Activated T-helper 2 cell treated with anti-CD3 and anti-CD28 coated beads, Interferon-gamma antibody, Interleukin-2, Interleukin-4, amounts not matched to agents 10 μg/mL and 5 μg/mL and 100 μg/mL, durations not matched to agents 14 hours and 24 hours and 36 hours (primary cell): Measurements from ENCODE around the gene PRR14. TPM values are rescaled to one million over a fixed set of nuclear protein-coding genes. Genes with fewer than 3 reads are reported as not detected.

Experiments used
- DNase-seq: peaks from one replicate; pipeline ENCODE4 v3.0.0; 2021; ENCODE audit warnings: low spot score
- H3K27ac Mint-ChIP-seq: one replicate; pipeline ENCODE4 v1.8.0; 2021; ENCODE audit warnings: mixed read lengths
- H3K27me3 Mint-ChIP-seq: one replicate; pipeline ENCODE4 v1.8.0; 2021; ENCODE audit warnings: low read depth, mixed read lengths
- H3K36me3 Mint-ChIP-seq: one replicate; pipeline ENCODE4 v1.8.0; 2021; ENCODE audit warnings: low read depth, mixed read lengths
- H3K4me1 Mint-ChIP-seq: one replicate; pipeline ENCODE4 v1.8.0; 2021; ENCODE audit warnings: low read depth, mixed read lengths
- H3K4me3 Mint-ChIP-seq: one replicate; pipeline ENCODE4 v1.8.0; 2021; ENCODE audit warnings: low read depth, mild to moderate bottlenecking, moderate library complexity, mixed read lengths
- H3K9me3 Mint-ChIP-seq: one replicate; pipeline ENCODE4 v1.8.0; 2021; ENCODE audit warnings: mixed read lengths
- intact Hi-C: fragments of 100-400 bp; cut with micrococcal nuclease; formaldehyde crosslinking; loops from one replicate; pipeline ENCODE4 v1.15.1; 2023
- total RNA-seq: library from RNA; stranded (reverse); gene quantifications from 2 replicates; pipeline ENCODE4 v1.2.3, GENCODE V29; 2022

Gene PRR14
- total RNA-seq, 1 donor from 2014 or later = 84.0 TPM

GRCh38 chr16:30657866-30658730 is 7.3 kb downstream of the PRR14 start, which contains the start of gene FBRS:
Gene FBRS, plus strand, starts transcription at chr16:30658431. Its CDS starts 1,088 bp downstream, at chr16:30659519.
- H3K27me3 Mint-ChIP-seq = no peaks in the 10 kb centered on the region
- intact Hi-C loops = loop anchor here (1.0 to 2.0 kb wide), 11 partner anchors 8 to 795 kb away; partner anchors contain the start of genes CDIPT, DCTPP1, PRR14 and ZNF768
- H3K4me3 Mint-ChIP-seq = peak within 1 kb of the TSS; percentile 89
- H3K27ac Mint-ChIP-seq = peak within 1 kb of the TSS; percentile 100
- no peaks in the 10 kb centered on the region for H3K9me3 Mint-ChIP-seq
- peaks cover 27% of the 10 kb centered on the region for H3K4me1 Mint-ChIP-seq
- DNase-seq = peak; percentile 100
- peaks cover 71% of the 10 kb centered on the region for H3K36me3 Mint-ChIP-seq

GRCh38 chr16:30658731-30659506 is 8.2 kb downstream of the PRR14 start:
- intact Hi-C loops = loop anchor here (1.0 to 2.0 kb wide), 11 partner anchors 9 to 796 kb away; partner anchors contain the start of genes CDIPT, DCTPP1, PRR14 and ZNF768
- Mint-ChIP-seq H3K4me1 (peaks cover 36% of the 10 kb centered on the region), H3K27ac (peak overlapping the region; percentile 100), H3K9me3 (no peaks in the 10 kb centered on the region), H3K4me3 (peak overlapping the region; percentile 89), H3K36me3 (peaks cover 75% of the 10 kb centered on the region), H3K27me3 (no peaks in the 10 kb centered on the region)
- no peak for DNase-seq

- peak; percentile 43 for DNase-seq
- peak overlapping the region; percentile 92 for H3K4me3 Mint-ChIP-seq
- no peaks in the 10 kb centered on the region for H3K27me3 Mint-ChIP-seq
- peak overlapping the region; percentile 85 for H3K27ac Mint-ChIP-seq
- H3K4me1 Mint-ChIP-seq = peaks cover 36% of the 10 kb centered on the region
- no peaks in the 10 kb centered on the region for H3K9me3 Mint-ChIP-seq
- H3K36me3 Mint-ChIP-seq = peaks cover 68% of the 10 kb centered on the region
- intact Hi-C loops = loop anchor here (2.0 kb wide), 4 partner anchors 87 to 567 kb away; partner anchors contain the start of gene ZNF768
Measured at GRCh38 chr16:30659507-30660423, 9.0 kb downstream of the PRR14 start.

- Mint-ChIP-seq H3K27me3 (no peaks in the 10 kb centered on the region), H3K36me3 (peaks cover 68% of the 10 kb centered on the region), H3K9me3 (no peaks in the 10 kb centered on the region), H3K4me3 (peak overlapping the region; percentile 92), H3K4me1 (peaks cover 36% of the 10 kb centered on the region), H3K27ac (peak overlapping the region; percentile 85)
- intact Hi-C loops = no loop called here
- DNase-seq = peak; percentile 67
Measured at GRCh38 chr16:30660424-30661261, 9.9 kb downstream of the PRR14 start.

GRCh38 chr16:30662449-30662848 is 11.7 kb downstream of the PRR14 start:
- Mint-ChIP-seq H3K36me3 (peaks cover 69% of the 10 kb centered on the region), H3K27ac (peak overlapping the region; percentile 85), H3K4me1 (peaks cover 29% of the 10 kb centered on the region), H3K4me3 (peak overlapping the region; percentile 51), H3K9me3 (no peaks in the 10 kb centered on the region), H3K27me3 (no peaks in the 10 kb centered on the region)
- DNase-seq = no peak
- intact Hi-C loops = no loop called here

- no peak for DNase-seq
- no peaks in the 10 kb centered on the region for H3K9me3 Mint-ChIP-seq
- H3K36me3 Mint-ChIP-seq = peaks cover 75% of the 10 kb centered on the region
- H3K27ac Mint-ChIP-seq = peak overlapping the region; percentile 21
- no peaks in the 10 kb centered on the region for H3K27me3 Mint-ChIP-seq
- peaks cover 27% of the 10 kb centered on the region for H3K4me1 Mint-ChIP-seq
- H3K4me3 Mint-ChIP-seq = no peak overlapping the region
- intact Hi-C loops = no loop called here
Measured at GRCh38 chr16:30663038-30663437, 12.3 kb downstream of the PRR14 start.

GRCh38 chr16:30663820-30664219 is 13.1 kb downstream of the PRR14 start:
- H3K9me3 Mint-ChIP-seq = no peaks in the 10 kb centered on the region
- peaks cover 27% of the 10 kb centered on the region for H3K4me1 Mint-ChIP-seq
- no peak for DNase-seq
- no peaks in the 10 kb centered on the region for H3K27me3 Mint-ChIP-seq
- intact Hi-C loops = no loop called here
- H3K36me3 Mint-ChIP-seq = peaks cover 77% of the 10 kb centered on the region
- H3K27ac Mint-ChIP-seq = no peak overlapping the region
- H3K4me3 Mint-ChIP-seq = no peak overlapping the region

- Mint-ChIP-seq H3K36me3 (peaks cover 77% of the 10 kb centered on the region), H3K27me3 (no peaks in the 10 kb centered on the region), H3K4me3 (no peak overlapping the region), H3K27ac (no peak overlapping the region), H3K4me1 (peaks cover 27% of the 10 kb centered on the region), H3K9me3 (no peaks in the 10 kb centered on the region)
- intact Hi-C loops = no loop called here
- DNase-seq = no peak
Measured at GRCh38 chr16:30664616-30665109, 13.9 kb downstream of the PRR14 start.

- Mint-ChIP-seq H3K27me3 (no peaks in the 10 kb centered on the region), H3K9me3 (no peaks in the 10 kb centered on the region)
- intact Hi-C loops = no loop called here
Measured at GRCh38 chr16:30665155-30665829, 14.5 kb downstream of the PRR14 start.

GRCh38 chr16:30665830-30666190 is 15.1 kb downstream of the PRR14 start:
- DNase-seq = no peak
- intact Hi-C loops = no loop called here
- Mint-ChIP-seq H3K4me3 (no peak overlapping the region), H3K27ac (no peak overlapping the region), H3K4me1 (peaks cover 24% of the 10 kb centered on the region), H3K36me3 (peaks cover 78% of the 10 kb centered on the region), H3K9me3 (no peaks in the 10 kb centered on the region), H3K27me3 (no peaks in the 10 kb centered on the region)

More at GRCh38 chr16:30665155-30665829, 14.5 kb downstream of the PRR14 start:
- peaks cover 27% of the 10 kb centered on the region for H3K4me1 Mint-ChIP-seq
- no peak for DNase-seq
- H3K4me3 Mint-ChIP-seq = no peak overlapping the region
- H3K27ac Mint-ChIP-seq = no peak overlapping the region
- H3K36me3 Mint-ChIP-seq = peaks cover 82% of the 10 kb centered on the region

- peaks cover 73% of the 10 kb centered on the region for H3K36me3 Mint-ChIP-seq
- intact Hi-C loops = no loop called here
- H3K4me3 Mint-ChIP-seq = no peak overlapping the region
- DNase-seq = no peak
- H3K27me3 Mint-ChIP-seq = no peaks in the 10 kb centered on the region
- H3K4me1 Mint-ChIP-seq = peaks cover 16% of the 10 kb centered on the region
- no peak overlapping the region for H3K27ac Mint-ChIP-seq
- H3K9me3 Mint-ChIP-seq = no peaks in the 10 kb centered on the region
Measured at GRCh38 chr16:30666681-30667080, 15.9 kb downstream of the PRR14 start.
